ENCODE results near the gene ANO1. TPM values are rescaled to one million over a fixed set of nuclear protein-coding genes. Genes with fewer than 3 reads are reported as not detected.

The ANO1 gene
- total RNA-seq, 1 experiment from 2014 or later = 10.9 TPM

DNA sequence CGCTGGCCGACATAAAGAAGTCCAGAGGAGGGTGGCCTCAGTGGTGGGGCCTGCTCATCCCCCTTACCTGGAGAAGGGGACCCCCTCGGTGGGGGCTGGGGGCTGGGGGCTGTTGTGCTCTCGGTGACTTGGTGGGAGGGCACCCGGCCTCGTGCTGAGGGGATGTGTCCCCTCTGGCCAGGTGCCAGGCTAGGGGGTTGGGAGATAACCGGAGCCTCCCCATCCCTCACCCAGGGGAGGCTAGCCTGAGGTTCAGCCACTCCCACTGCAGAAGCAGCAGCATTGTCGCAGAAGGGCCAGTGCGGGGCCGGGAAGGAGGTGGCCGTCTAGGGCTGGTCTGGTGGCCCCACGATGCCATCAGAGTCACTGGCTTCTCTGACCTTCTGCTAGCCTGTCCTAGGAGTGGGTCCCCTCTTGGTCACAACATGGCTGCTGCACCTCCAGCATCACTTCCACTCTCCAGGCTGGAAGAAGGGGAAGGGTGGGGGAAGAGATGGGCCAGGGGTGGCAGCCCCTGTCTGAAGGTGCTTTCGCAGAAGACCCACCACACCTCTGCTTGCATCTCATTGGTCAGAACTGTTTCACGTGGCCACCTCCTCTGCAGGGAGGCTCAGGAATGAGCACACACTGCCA lies 80.8 kb downstream of the ANO1 start:
- no peak overlapping the region for H2BK12ac ChIP-seq (ENCODE audit: insufficient read length, low read depth, low read length)
- DNase-seq = no peak
- H3K9me3 Mint-ChIP-seq = no peaks in the 10 kb centered on the region
- no peak overlapping the region for H4K91ac ChIP-seq (ENCODE audit: insufficient read length, low read depth, low read length)
- no peak overlapping the region for H2BK5ac ChIP-seq (ENCODE audit: insufficient read length, low read length)
- no peak overlapping the region for H2BK20ac ChIP-seq (ENCODE audit: low read depth, low read length, poor library complexity, severe bottlenecking)
- no peak overlapping the region for H3K4ac ChIP-seq (ENCODE audit: low read depth, low read length)
- no peak overlapping the region for H4K8ac ChIP-seq (replicated peaks; ENCODE audit: insufficient read length, low read depth, low read length)
- no peaks in the 10 kb centered on the region for H3K36me3 Mint-ChIP-seq (ENCODE audit: insufficient read depth in 1 of 3, low read depth in 3 of 3)
- no peak overlapping the region for H3K14ac ChIP-seq (ENCODE audit: insufficient read depth, low read length)
- H3K9ac ChIP-seq (ENCODE audit: extremely low read depth, insufficient read length, low read length) = no peak overlapping the region
- H3K4me1 Mint-ChIP-seq = peaks cover 0 to 12% of the 10 kb centered on the region in 2 experiments; a peak in 3 of 4 replicates
- no peaks in the 10 kb centered on the region for H3K27me3 ChIP-seq (ENCODE audit: insufficient read depth, low read length)
- peak overlapping the region in 1 of 3 experiments; percentile 92; a peak in 1 of 7 replicates for H3K27ac Mint-ChIP-seq
- no peaks in the 10 kb centered on the region for H3K4me1 ChIP-seq (ENCODE audit: insufficient read depth, low read length)
- H3K9me3 ChIP-seq (ENCODE audit: control insufficient read depth, low read depth, low read length) = no peaks in the 10 kb centered on the region
- H2AK5ac ChIP-seq (ENCODE audit: insufficient read length, low read length) = no peak overlapping the region
- no peaks in the 10 kb centered on the region for H3K23me2 ChIP-seq (ENCODE audit: insufficient read length, low read depth, low read length, poor library complexity, severe bottlenecking)
- WGBS (ENCODE audit: extremely low coverage, insufficient read length, low lambda C conversion rate) = no CpG with 5 or more reads among the region's 14 CpGs
- H3K56ac ChIP-seq (ENCODE audit: insufficient read length, low read depth, low read length) = no peak overlapping the region
- TF ChIP-seq, protein P1, sequence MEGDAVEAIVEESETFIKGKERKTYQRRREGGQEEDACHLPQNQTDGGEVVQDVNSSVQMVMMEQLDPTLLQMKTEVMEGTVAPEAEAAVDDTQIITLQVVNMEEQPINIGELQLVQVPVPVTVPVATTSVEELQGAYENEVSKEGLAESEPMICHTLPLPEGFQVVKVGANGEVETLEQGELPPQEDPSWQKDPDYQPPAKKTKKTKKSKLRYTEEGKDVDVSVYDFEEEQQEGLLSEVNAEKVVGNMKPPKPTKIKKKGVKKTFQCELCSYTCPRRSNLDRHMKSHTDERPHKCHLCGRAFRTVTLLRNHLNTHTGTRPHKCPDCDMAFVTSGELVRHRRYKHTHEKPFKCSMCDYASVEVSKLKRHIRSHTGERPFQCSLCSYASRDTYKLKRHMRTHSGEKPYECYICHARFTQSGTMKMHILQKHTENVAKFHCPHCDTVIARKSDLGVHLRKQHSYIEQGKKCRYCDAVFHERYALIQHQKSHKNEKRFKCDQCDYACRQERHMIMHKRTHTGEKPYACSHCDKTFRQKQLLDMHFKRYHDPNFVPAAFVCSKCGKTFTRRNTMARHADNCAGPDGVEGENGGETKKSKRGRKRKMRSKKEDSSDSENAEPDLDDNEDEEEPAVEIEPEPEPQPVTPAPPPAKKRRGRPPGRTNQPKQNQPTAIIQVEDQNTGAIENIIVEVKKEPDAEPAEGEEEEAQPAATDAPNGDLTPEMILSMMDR (conservative IDR thresholded peaks at IDR 0.05) = no peak
- H3K27me3 Mint-ChIP-seq (ENCODE audit: low read depth) = peaks cover 5% of the 10 kb centered on the region
- no peaks in the 10 kb centered on the region for H4K20me1 ChIP-seq (ENCODE audit: control insufficient read depth, insufficient read depth, insufficient read length)
- no peak overlapping the region for H3K4me3 Mint-ChIP-seq
- H4K5ac ChIP-seq (ENCODE audit: insufficient read length, low read depth, low read length) = no peak overlapping the region
- no peaks in the 10 kb centered on the region for H3K79me1 ChIP-seq (ENCODE audit: insufficient read depth, low read depth, low read length, poor library complexity, severe bottlenecking)
- H3K18ac ChIP-seq (ENCODE audit: insufficient read length, low read depth, low read length) = no peak overlapping the region
- no peak overlapping the region for H3K4me2 ChIP-seq (ENCODE audit: insufficient read depth, insufficient read length, low read length)
- no peaks in the 10 kb centered on the region for H3K79me2 ChIP-seq (ENCODE audit: insufficient read depth, low read length)
- no peak overlapping the region for H2BK120ac ChIP-seq (ENCODE audit: low read depth, low read length, poor library complexity, severe bottlenecking)
- H2BK15ac ChIP-seq (ENCODE audit: low read depth, low read length) = no peak overlapping the region
- no peak overlapping the region for H3K23ac ChIP-seq (ENCODE audit: insufficient read length, low read depth, low read length)
- H3T11ph ChIP-seq (ENCODE audit: low read length) = no peak overlapping the region
- no peak overlapping the region for H2AFZ ChIP-seq (ENCODE audit: low read length)
- no peak overlapping the region for H3K27ac ChIP-seq (ENCODE audit: insufficient read length, low read depth, low read length)

Measured in H9 (cell line).